ENCODE data around the gene FAM98B.

GRCh38 chr15:38522922-38523321, 69.0 kb downstream of the FAM98B start:
- TF ChIP-seq CTCF (IDR thresholded peaks at IDR 0.05; ENCODE audit: poor library complexity): no peak
- TF ChIP-seq EZH2phosphoT487 (IDR thresholded peaks at IDR 0.05; ENCODE audit: low read depth, severe bottlenecking, unreplicated experiment): no peak
- TF ChIP-seq EZH2 (IDR thresholded peaks at IDR 0.05; ENCODE audit: borderline replicate concordance): no peak
